Measurements from ENCODE around the gene OVCA2.

OVCA2 gene

GRCh38 chr17:2013994-2014317 lies 27.9 kb upstream of the OVCA2 start:
- no peak overlapping the region for H3K9ac ChIP-seq
- H3K4me2 ChIP-seq = no peak overlapping the region
- no peak overlapping the region for H3K4me3 ChIP-seq (IDR thresholded peaks at IDR 0.05; ENCODE audit: insufficient read depth, low read depth, low read length)

GRCh38 chr17:2015314-2015713 lies 26.5 kb upstream of the OVCA2 start:
- no peak overlapping the region for H2AFZ ChIP-seq (ENCODE audit: low read depth)

More at GRCh38 chr17:2013994-2014317, 27.9 kb upstream of the OVCA2 start:
- no peak for TF ChIP-seq CTCF (conservative IDR thresholded peaks at IDR 0.05; ENCODE audit: low read depth, low read length)
- Histone ChIP-seq H4K20me1 (ENCODE audit: insufficient read depth) (no peaks in the 10 kb centered on the region), H3K4me1 (ENCODE audit: low read depth, poor library complexity, severe bottlenecking) (peaks cover 19% of the 10 kb centered on the region), H3K36me3 (ENCODE audit: insufficient read depth) (no peaks in the 10 kb centered on the region), H2AFZ (ENCODE audit: low read depth) (no peak overlapping the region), H3K79me2 (ENCODE audit: insufficient read depth, low read depth) (no peaks in the 10 kb centered on the region), H3K27me3 (ENCODE audit: insufficient read depth, low read depth) (peaks cover 3% of the 10 kb centered on the region; the same call in 1 of the 2 replicates), H3K27ac (no peak overlapping the region)

GRCh38 chr17:2016494-2016893 lies 25.3 kb upstream of the OVCA2 start:
- H3K27me3 ChIP-seq (ENCODE audit: insufficient read depth, low read depth) = peaks cover 12% of the 10 kb centered on the region; the same call in 1 of the 2 replicates
- peaks cover 19% of the 10 kb centered on the region for H3K4me1 ChIP-seq (ENCODE audit: low read depth, poor library complexity, severe bottlenecking)
- H3K9ac ChIP-seq = no peak overlapping the region
- H3K36me3 ChIP-seq (ENCODE audit: insufficient read depth) = no peaks in the 10 kb centered on the region
- no peaks in the 10 kb centered on the region for H3K79me2 ChIP-seq (ENCODE audit: insufficient read depth, low read depth)
- H3K4me3 ChIP-seq (IDR thresholded peaks at IDR 0.05; ENCODE audit: insufficient read depth, low read depth, low read length) = no peak overlapping the region
- H4K20me1 ChIP-seq (ENCODE audit: insufficient read depth) = no peaks in the 10 kb centered on the region
- H2AFZ ChIP-seq (ENCODE audit: low read depth) = no peak overlapping the region
- H3K4me2 ChIP-seq = no peak overlapping the region
- TF ChIP-seq CTCF (conservative IDR thresholded peaks at IDR 0.05; ENCODE audit: low read depth, low read length) = no peak
- H3K27ac ChIP-seq = no peak overlapping the region

More at GRCh38 chr17:2015314-2015713, 26.5 kb upstream of the OVCA2 start:
- no peak overlapping the region for H3K9ac ChIP-seq
- no peaks in the 10 kb centered on the region for H3K36me3 ChIP-seq (ENCODE audit: insufficient read depth)
- H3K4me2 ChIP-seq = no peak overlapping the region
- H3K4me3 ChIP-seq (IDR thresholded peaks at IDR 0.05; ENCODE audit: insufficient read depth, low read depth, low read length) = no peak overlapping the region
- peaks cover 3% of the 10 kb centered on the region; the same call in 1 of the 2 replicates for H3K27me3 ChIP-seq (ENCODE audit: insufficient read depth, low read depth)
- H4K20me1 ChIP-seq (ENCODE audit: insufficient read depth) = no peaks in the 10 kb centered on the region
- peaks cover 19% of the 10 kb centered on the region for H3K4me1 ChIP-seq (ENCODE audit: low read depth, poor library complexity, severe bottlenecking)
- no peak for TF ChIP-seq CTCF (conservative IDR thresholded peaks at IDR 0.05; ENCODE audit: low read depth, low read length)
- H3K79me2 ChIP-seq (ENCODE audit: insufficient read depth, low read depth) = no peaks in the 10 kb centered on the region
- no peak overlapping the region for H3K27ac ChIP-seq

- Histone ChIP-seq H3K9ac (peak overlapping the region; percentile 42; the same call in 1 of the 2 replicates), H2AFZ (ENCODE audit: low read depth) (peak overlapping the region; percentile 71), H4K20me1 (ENCODE audit: insufficient read depth) (no peaks in the 10 kb centered on the region), H3K4me3 (IDR thresholded peaks at IDR 0.05; ENCODE audit: insufficient read depth, low read depth, low read length) (no peak overlapping the region), H3K36me3 (ENCODE audit: insufficient read depth) (no peaks in the 10 kb centered on the region), H3K27ac (peak overlapping the region; percentile 24; the same call in 1 of the 2 replicates), H3K79me2 (ENCODE audit: insufficient read depth, low read depth) (no peaks in the 10 kb centered on the region), H3K4me1 (ENCODE audit: low read depth, poor library complexity, severe bottlenecking) (peaks cover 19% of the 10 kb centered on the region), H3K27me3 (ENCODE audit: insufficient read depth, low read depth) (peaks cover 12% of the 10 kb centered on the region; the same call in 1 of the 2 replicates), H3K4me2 (peak overlapping the region; percentile 82)
- TF ChIP-seq CTCF (conservative IDR thresholded peaks at IDR 0.05; ENCODE audit: low read depth, low read length) = no peak
Observed at GRCh38 chr17:2017274-2017941, 24.4 kb upstream of the OVCA2 start.

All from KMS-11 (cell line).